Stimulated activated CD8-positive, alpha-beta memory T cell treated with anti-CD3 and anti-CD28 coated beads, Interleukin-2, amount 100 ng/mL, for 1 hour (primary cell): ENCODE data around the gene SHC3.

Source experiments
- DNase-seq, 2 donors: peaks; one replicate each; pipeline ENCODE4 v3.0.0-alpha.2; 2020; ENCODE audit warnings: low read depth in 2 of 2

The SHC3 gene

DNA sequence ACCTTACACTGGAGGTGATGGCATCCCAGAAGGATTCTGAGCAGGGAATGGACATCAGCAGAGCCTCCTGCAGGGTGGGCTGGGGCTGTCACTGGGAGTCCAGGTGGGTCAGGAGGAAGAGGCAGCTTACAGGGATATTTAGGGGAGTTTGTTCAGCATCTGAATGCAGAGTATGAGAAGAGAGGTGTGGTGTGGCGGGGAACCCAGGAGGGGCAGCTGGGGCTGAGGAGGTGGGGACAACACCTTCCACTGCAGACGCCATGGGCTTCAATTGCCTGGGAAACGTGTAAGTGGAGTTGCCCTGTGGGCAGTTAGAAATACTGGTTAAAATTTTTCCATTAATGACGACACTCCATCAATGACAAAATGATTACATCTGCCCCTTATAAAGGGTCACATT is 153.9 kb downstream of the SHC3 start:
- DNase-seq = no peak

DNA sequence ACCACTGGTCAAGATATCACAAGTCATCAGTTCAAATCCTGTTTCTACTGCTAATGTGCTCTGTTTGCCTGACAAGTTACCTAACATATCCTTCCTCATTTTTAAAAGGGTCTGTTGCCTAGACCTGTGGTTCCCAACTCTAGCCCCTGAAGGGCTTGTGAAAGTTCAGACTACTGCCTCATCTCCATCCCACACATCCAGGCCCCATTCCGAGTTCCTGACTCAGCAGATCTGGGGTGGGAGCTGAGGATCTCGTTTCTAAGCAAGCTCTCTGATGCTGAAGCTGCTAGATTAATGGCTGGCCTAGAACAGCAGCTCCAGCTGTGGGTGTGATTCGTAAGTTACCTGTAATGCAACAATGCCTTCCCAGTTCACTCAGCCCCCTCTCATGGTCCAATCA is 154.9 kb downstream of the SHC3 start:
- DNase-seq = no peak

DNA sequence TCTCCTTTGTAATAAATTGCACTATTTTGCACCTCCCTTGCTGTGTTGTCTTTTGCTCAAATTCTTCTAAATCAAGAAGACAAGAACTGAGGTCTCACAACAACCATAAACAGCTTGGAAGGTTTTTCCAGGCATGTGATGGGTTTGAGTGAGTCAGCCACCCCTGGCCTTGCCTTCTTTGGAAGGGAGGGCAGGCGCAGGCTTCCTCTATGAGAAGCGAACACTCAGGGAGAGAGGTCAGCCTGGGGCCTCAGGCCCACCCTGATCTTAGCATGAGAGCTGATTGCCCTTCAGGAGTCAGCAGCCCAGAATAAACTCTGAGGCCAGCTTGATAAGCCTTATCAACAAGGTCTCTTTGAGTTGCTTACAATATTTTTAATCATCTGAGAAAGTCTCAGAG is 155.7 kb downstream of the SHC3 start:
- no peak for DNase-seq

DNA sequence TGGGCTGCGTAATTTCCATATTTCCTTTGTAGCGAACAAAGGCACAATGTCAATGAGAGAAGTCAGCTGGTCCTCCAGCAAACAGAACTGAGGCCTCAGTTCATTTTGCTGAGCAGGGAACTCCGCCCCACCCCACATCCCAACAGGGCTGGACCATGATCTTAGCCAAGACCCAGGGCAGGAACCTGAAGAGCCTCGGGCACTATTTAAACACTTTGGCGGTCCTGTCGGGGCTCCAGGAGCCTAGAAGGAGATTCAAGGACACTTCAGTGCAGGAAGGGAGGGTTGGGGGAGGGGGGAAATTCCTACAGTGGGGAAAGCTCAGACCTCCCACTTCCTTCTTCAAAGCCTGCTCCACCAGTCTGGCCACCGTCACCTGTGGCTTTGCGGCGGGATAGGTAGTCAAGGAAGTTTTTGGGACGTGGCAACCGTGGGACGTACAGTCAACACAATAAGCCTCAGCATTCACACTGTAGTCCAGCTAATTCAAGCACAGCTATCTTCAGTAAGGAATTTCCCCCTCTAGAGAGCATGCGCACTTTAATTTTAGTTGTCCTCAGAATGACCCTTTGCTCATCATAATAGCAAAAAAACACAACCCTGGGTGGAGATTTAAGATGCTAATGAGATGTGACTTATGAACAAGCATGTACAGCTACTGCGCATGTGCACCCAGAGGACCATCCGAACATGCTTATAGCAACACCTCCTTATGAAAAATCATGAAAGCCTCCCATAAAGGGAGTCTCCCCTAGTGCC is 156.4 kb downstream of the SHC3 start:
- no peak for DNase-seq

DNA sequence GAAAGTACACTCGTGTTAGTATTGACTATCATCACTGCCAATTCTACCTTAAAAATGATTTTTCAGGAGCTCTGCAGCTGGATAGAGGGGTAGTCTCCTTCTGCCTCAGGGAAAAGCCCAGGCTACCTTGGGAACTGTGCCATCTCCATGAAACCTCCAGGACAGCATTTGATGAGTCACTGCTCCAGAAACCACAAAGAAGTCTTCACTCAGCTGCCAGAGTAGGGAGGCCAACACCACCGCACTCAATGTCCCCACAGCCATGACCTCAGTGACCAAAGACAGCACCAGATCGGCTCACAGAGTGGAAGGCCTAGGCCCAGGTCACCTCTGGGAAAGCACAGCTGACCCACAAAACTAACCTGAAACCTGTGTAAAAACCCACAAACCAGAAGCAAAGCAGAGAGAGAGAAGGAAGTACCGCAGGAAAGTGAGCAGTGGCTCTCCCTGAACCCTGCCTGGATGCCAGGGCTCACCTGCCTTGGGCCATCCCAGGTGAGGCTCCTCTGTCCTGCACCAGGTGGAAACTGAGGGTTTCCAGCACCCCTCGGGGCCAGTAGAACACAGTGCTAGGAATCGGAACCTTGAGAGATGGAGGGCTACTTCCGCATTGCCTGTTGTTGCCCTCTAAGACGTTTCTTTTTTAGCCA is 157.3 kb downstream of the SHC3 start:
- no peak for DNase-seq

DNA sequence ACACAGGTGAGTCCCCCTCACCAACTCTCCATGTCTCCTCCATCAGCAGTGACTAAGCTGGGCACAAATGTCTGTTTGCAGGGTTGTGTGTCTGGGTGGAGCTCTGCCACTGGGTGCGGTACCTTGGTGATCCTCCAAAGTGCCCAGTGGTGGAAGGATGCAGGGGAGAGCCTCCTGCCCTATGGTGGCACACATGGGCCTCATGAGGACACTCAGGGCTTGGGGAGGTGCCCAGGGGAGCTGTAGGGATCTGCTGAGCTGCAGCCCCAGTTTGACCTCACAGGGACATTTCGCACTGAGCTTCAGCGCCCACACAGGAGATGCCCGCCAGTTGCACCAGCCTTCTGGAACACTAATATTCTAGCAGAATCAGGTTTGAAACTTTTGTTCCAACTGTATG is 157.9 kb downstream of the SHC3 start:
- no peak for DNase-seq

DNA sequence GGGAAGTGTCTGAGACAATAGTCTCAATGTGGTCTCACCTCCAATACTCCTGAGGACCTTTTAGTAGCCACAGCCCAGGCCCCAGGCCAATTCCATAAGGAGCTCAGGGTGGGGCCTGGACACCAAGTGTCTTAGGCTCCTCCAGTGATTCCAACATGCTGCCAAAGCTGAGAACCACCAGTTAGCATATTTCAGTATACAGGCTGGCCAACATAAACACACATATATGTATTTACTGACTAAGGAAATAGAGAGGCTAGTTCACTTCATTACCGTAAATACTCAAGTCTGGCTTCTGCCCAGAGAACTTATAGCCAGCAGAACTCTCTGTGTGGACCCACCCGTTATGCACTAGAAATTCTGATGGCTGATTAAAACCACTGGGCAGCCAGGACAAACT is 163.3 kb downstream of the SHC3 start:
- no peak for DNase-seq

DNA sequence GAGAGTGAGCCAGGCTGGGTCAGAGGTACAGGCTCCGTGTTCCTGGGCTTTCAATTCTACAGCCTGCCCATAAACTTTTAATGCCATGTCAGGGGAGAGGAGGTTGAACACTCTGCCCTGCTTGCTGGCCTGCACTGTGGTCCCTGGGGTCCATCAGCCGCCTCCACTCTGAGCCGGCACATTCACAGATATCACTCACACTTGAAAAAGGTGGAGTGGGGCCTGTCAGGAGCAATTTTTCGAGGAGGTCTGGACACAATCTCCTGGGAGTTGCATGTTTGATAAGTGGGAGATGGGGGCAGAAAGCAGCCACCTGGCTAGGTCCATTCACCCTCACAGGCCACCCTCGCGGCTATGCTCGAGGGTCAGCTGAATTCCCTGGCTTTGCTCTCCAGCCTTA is 164.5 kb downstream of the SHC3 start:
- DNase-seq = no peak

DNA sequence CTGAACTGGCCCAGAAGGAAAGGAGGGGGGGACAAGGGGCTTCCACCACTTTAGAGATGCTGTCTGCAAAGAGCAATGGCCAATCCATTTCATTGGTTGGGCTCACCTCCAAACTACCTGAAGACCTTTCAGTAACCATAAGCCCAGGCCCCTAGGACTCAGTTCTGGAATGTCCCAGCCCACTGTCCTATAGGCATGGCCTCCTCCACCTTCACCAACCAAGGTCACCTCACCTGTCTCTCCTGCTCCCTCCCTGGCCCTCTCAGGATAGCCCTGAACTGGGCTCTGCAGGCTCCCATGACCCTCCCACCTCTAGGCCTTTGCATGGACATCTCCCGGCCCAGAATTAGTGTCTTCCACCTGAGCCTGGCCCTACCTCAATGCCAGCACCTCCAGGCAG is 165.0 kb downstream of the SHC3 start:
- DNase-seq = no peak

DNA sequence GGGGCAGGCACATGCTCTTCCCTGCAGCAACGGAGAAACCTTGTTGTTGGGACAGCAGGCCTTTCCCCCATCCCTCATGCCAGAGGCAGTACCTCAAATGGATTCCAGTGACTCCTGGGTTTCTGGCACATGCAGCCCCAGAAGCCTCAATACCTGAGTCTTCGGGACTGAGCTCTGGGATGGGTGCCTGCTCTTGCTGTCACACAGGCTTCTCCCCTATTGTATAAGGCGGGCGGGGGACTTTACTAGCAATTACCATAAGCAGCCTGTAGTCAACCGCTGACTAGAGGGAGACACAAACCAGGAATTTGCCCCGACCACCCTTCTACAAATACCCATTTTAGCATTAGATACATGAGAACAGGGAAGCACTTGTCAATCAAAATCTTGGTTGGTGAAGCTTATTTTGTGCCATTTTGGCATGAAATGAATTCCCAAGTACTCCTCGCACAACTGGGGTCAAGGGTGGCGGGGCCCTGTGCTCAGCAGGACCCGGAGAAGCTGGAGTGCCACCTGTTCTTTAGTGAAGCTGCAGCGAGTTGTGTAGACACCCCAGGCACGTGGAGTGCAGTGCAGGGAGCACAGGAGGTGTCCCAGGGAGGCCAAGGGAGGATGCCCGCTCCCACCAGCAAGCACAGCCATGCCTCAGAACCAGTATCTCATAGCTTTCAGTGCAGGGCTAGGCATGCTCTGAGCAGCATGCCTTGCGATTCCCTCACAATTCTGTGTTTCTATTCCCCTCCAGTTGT is 166.2 kb downstream of the SHC3 start:
- DNase-seq = no peak

DNA sequence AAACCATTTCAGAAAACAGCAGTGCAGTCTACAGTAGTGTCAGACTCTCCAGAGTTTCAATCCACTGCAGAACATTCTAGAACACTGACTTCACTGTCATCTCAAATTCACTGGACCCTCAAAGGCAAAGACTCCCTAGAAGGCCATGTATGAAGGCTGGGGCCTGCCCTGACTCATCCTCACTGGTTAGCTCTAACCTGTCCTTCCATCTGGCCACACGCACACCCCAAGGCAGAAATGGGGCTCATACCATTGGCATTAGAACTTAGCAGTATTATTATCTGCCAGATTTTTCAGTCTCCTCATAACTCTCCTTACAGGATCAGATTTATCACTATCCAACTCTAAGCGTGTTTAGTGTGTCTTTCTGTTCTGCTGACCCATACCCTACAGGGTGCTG is 166.9 kb downstream of the SHC3 start:
- DNase-seq = no peak

DNA sequence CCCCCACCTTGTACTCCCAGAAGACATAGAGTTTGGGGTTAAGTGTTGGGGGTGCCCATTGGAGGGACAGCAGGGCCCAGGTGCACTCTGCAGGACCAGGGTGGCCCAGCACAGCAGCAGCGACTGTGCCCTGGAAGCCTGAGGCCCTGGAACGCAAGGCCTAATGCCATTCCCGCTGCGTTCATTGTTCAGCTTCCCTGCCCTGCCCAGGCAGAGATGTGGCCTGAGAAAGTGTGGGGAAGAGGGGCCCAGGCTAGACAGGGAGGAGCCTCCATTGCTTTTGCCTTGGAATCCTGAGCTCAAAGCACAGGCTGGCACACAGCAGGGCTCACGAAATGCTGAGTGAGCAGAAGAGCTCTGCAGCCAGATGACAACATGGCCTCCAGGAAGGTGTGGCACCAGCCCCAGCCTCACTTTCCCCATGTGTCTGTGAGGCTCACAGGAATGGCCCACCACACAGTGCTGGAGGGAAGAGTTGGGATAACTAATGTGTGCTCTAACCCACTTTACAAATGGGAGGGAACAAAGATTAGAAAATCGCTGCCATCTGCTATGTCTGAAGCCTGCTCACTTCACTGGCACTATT is 168.0 kb downstream of the SHC3 start:
- DNase-seq = no peak

DNA sequence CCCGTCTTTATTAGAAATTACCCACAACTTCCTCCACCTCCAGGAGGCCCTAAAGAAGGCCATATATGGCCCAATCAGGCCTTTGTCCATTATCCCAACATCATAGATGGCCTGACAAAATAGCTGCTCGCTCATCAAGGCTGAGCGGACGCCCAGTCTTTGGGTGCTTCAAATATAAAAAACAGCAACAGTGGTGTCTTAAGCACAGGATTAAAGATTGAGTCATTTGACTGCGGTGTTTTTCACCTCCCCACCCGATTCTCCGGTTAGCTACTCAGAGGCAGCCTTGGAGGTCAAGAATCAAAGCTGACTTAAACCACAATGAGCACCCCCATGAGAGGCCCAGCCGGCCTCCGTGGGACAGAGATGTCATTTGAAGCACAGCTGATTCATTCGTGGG is 168.6 kb downstream of the SHC3 start:
- DNase-seq = no peak

DNA sequence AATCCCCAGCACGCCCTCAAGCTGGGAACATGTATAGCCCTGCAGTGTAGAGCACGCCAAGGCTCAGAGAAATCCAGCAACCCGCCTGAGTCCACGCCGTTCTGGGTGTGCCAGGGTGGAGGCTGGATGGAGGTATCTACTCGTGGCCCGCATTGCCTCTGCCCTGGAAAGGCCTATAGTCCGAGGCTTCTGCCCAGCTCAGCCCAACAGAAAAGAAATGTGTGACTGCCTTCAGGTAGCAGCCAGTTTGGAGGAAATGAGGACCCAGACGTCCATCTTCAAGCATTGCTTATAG is 169.1 kb downstream of the SHC3 start:
- DNase-seq = no peak

DNA sequence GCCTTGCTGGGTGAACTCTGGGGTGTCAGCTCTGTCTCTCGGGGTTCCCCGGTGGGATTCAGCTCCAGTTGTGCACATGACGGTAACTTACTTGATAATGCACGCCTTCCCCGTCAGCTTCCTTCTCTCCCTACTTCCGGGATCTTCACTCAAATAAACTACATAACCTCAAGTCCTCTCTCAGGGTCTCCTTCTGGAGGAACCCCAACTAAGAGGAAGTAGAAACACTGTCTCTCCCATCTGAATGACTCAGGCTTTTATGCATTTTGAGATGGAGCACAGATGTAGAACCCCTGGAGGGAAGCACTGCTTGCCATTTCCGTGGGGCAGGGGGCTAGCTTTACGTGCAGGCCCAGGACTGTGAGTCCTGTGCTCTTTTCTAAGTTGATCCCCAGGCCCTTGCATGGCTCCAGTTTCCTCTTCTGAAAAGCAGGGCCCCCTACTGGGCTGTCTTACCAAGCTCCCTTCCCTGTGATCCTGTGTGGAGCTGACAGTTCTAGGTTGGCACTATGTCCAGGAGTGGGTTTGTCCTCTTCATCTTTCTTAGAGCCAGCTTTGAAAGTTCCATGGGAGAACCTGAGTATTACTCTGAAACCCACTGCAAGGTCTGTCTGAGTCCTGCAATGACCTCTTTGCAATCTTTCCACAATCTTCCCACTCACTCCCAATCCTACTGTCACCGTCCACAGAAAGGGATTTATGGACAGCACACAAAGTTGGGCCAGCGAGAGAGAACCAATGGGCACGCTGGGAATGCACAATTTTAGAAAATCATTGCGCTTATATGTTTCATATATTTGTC is 169.7 kb downstream of the SHC3 start:
- no peak for DNase-seq

DNA sequence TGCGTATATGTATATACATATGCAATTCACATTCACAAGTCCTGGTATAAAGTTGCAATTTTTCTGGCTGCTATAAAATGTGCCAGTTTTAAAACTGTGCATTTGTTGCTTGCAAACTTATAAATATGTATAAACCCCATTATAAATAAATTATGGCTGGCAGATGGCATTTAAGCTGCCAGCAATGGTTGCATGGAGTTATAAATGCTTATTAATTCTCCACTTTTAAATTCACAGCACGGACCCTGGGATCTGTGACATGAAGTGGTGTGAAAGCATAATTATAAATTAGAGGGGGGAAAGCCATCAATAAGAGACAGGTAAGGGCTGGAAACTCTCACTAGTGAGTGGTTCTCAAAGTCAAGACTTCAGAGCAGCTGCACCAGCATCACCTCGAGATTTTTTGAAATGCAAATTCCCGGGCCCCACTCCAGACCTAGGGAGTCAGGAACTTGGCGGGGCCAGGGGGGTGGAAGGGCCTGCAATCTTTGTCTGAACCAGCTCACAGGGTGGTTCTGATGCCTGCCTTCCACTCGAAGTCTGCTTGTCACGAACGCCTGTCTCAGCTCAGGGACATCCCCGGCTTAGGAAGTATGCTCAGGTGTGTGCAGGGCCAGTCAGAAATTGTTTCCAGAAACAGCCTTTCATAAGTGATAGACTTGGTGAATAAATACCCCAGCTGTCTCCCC is 170.4 kb downstream of the SHC3 start:
- DNase-seq = no peak

DNA sequence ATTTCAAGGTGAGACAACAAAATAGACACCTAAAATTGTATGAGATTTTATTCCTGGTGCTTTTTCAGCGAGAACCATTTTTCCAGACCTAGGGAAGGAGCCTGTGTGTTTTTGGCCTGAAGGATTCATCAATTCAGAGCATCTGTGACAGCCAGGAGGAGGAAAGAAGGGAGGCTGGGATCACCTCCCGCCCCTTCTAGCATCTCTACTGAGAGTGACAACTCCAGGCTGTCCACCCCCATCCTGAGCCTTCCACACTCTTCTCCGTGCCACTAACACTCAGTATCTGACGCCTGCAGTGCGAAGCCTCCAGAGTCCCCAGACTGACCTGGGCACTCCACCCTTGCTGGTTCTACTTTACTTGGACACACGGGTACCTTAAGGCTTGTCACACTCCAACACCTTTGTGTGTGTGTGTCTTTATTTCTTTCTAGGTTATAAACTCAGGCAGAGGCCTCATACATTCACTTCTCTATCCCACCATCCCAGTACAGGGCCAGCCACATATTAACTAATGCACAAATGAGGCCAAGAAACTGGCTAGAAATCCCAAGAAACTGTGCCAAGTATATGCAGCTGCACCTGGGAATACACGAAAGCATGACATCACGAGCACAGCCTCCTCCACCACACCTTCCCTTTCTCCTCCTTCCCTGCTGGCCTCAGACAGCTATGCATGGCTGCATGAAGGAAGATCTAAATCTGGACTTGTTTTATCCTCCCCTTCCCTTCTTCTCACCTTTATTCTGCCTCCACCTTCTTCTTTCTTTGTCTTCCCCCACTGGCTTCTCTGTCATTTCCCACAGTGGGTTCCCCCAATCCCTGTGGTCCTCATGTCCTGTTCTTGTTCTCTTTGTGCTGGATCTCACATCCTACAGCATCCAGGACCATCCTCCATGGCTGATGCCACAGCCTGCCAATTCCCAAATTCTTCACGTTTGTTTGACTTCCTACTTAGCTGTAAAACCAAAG is 171.3 kb downstream of the SHC3 start:
- DNase-seq = no peak

DNA sequence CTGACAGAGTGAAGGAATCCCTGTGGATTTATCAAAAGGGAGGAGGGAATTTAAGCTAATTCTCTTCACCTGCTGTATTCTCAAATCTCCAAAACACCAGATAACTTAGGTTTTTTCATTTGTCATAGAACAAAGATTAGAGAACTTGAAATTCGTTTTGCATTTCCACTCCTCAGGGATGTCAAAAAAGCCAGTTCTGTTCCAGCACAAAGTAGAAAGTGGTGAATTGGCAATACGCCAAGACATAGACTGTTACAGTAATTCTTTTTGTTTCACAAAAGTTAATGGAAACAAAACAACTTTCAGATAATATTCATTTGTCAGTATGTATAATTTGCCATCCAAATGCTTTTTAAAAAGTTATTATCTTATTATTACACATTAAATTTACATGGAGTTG is 172.4 kb downstream of the SHC3 start:
- DNase-seq = no peak

DNA sequence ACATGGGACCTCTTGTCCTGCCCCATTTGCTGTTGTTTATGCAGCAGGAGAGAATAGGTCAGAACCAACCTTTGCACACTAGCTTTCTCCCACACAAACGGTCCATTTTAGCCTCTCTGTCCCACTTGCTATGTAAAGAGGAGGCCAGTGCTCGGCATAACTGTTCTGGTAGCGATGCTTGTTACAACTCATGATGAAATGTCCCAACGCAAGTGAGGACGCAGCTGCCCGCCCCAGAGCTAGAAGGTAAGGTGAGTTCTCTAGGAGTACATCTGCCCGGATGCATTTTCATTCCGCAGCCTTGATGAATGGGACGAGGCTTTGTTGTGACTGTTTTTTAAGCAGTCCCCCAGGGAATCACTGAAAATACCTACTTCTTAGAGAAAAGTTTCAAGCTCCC is 173.3 kb downstream of the SHC3 start:
- no peak for DNase-seq

DNA sequence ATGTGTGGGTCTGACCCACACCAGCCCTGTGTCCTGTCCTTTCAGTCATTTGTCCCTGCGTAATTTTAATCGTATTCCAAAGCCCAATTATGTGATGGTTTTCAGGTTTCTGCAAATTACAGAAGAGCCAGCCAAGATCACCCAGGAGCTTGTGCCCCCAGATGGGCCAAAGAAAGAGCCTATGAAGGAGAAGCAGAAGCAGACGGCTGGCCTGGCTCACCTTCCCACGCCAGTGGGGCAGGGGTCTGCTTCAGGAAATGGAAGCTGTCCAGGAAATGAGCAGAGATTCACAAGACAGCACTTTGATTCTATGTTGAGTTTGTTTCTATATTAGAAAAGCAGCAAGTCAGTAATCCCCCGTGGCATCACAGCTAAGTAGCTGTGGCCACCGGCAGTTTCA is 175.6 kb downstream of the SHC3 start:
- DNase-seq = no peak
